ENCODE data around the gene SPRR3. TPM values are rescaled to one million over a fixed set of nuclear protein-coding genes. Genes with fewer than 3 reads are reported as not detected.

The SPRR3 gene
- total RNA-seq, 1 donor from 2014 or later: not detected

DNA sequence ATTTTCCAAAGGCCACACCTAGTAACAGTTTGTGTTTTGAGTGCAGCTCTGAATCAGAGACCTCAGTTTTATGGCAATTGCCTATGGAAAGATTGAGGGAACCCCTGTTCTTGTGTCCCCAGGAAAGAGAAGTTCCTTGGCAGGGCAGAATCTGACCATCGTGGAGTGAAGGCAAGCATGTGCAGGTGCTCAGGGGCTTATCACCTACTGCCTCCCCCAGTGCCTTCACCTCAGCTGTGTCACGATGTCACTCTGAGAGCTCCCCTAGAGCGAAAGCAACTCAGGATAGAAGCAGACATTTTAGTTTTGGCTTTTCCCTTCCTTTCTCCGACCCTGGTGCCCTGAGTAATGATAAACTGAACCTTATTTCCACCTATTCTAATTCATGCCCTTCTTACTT is 19.5 kb upstream of the SPRR3 start:
- Histone ChIP-seq H3K4me3 (no peak overlapping the region), H3K27me3 (peaks cover 8% of the 10 kb centered on the region), H3K36me3 (no peaks in the 10 kb centered on the region), H3K27ac (no peak overlapping the region), H3K4me1 (no peaks in the 10 kb centered on the region), H3K9me3 (no peaks in the 10 kb centered on the region)
- intact Hi-C loops (cut with DNase I): no loop called here
- ATAC-seq (no peak), DNase-seq (no peak)
- no peak for TF ChIP-seq CTCF (IDR thresholded peaks at IDR 0.05)

DNA sequence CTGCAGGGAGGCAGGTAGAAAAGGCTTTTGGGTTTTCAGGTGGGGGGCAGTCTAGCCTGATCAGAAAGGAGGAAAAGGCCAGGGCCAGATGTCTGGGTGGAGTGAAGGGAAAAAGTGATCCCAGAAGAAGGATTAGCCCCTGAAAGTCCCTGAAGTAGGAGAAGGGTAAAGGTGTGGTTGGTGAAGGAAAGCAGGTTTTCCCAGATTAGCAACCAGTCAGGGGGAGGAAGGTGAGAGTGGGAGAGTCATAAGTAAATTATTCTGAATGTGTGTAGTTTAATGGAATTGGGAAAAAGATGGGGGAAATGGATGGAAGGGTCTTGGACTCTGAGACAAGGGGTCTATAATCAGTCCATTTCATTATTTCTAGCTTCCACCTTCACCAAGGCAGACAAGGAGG is 18.3 kb upstream of the SPRR3 start:
- H3K9me3 ChIP-seq: no peaks in the 10 kb centered on the region
- no peak for DNase-seq
- no peak for ATAC-seq

DNA sequence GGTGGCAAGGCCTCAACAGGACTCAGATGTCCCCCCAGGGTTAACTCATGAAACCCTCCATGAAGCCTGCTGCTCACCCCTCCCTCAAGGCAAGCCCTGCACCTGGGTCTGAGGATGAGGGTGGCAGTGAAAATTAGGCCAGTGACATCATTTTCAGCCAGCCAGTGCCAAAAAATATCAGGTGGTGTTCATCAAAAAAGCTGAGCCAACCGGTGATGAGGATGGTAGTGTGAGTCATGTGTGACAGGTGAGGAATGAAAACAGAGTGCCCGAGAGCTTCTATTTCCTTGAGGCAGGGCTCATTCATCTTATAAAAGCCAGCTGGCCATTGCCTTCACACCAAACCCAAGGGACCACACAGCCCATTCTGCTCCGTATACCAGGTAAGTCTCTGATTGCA is 17.8 kb upstream of the SPRR3 start, which contains the start of gene SPRR1A:
SPRR1A (plus strand) TSS at position 339 of the 400 bp plus-strand sequence. CDS start 1,150 bp downstream, outside the sequence.
- no peak within 1 kb of the TSS for H3K27ac ChIP-seq
- no peak for TF ChIP-seq CTCF (IDR thresholded peaks at IDR 0.05)
- H3K27me3 ChIP-seq: peaks cover 8% of the 10 kb centered on the region
- no peaks in the 10 kb centered on the region for H3K36me3 ChIP-seq
- no peaks in the 10 kb centered on the region for H3K9me3 ChIP-seq
- H3K4me3 ChIP-seq: no peak within 1 kb of the TSS
- intact Hi-C loops (cut with DNase I): no loop called here
- no peak for ATAC-seq
- H3K4me1 ChIP-seq: no peaks in the 10 kb centered on the region
- no peak for DNase-seq

More for the DNA sequence above, 18.3 kb upstream of the SPRR3 start:
- no peaks in the 10 kb centered on the region for H3K4me1 ChIP-seq
- peaks cover 8% of the 10 kb centered on the region for H3K27me3 ChIP-seq
- TF ChIP-seq CTCF (IDR thresholded peaks at IDR 0.05): no peak
- intact Hi-C loops (cut with DNase I): no loop called here
- H3K36me3 ChIP-seq: no peaks in the 10 kb centered on the region
- H3K4me3 ChIP-seq: no peak overlapping the region
- H3K27ac ChIP-seq: no peak overlapping the region

DNA sequence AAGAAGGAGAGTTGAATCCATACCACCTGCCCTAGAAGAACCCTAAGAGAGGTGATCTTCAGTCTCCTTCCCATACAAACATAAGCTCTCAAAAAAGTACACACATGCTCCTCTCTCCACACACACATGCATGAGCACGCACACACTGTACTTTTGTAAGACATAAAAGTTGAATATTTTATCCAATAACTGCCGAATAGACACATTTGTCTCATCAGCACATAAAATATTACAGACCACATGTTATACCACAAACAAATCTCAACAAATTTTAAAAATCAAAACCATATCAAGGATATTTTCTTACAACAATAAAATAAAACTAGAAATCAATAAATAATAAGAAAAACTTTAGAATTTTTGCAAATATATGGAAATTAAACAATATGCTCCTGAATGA is 15.0 kb upstream of the SPRR3 start:
- H3K9me3 ChIP-seq: no peaks in the 10 kb centered on the region
- no peak overlapping the region for H3K27ac ChIP-seq
- no peak for TF ChIP-seq CTCF (IDR thresholded peaks at IDR 0.05)
- H3K27me3 ChIP-seq: peaks cover 6% of the 10 kb centered on the region
- ATAC-seq (no peak), DNase-seq (no peak)
- H3K4me3 ChIP-seq: no peak overlapping the region
- H3K4me1 ChIP-seq: no peaks in the 10 kb centered on the region
- intact Hi-C loops (cut with DNase I): no loop called here
- H3K36me3 ChIP-seq: no peaks in the 10 kb centered on the region

DNA sequence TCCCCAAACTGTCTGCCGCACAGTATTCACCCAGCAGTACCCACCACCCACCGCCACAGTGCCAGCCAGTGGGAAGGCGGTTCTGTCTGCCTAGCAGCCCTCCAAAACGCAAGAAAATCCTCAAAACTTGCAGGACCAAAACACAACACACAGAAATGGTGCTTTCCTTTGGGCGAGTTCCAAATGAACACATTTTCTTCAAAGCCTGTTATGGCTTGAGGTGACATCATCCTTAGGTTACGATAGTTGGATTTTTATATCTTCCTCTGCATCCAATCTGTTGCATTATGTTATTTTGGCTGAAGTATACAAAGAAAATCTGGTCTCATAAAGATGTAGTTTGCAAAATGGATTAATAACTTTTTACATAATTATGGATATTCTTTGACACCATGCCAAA is 8.4 kb upstream of the SPRR3 start:
- Histone ChIP-seq H3K4me3 (no peak overlapping the region), H3K27me3 (no peaks in the 10 kb centered on the region), H3K36me3 (no peaks in the 10 kb centered on the region), H3K9me3 (no peaks in the 10 kb centered on the region), H3K27ac (no peak overlapping the region), H3K4me1 (no peaks in the 10 kb centered on the region)
- ATAC-seq (no peak), DNase-seq (no peak)
- intact Hi-C loops (cut with DNase I): no loop called here
- no peak for TF ChIP-seq CTCF (IDR thresholded peaks at IDR 0.05)

DNA sequence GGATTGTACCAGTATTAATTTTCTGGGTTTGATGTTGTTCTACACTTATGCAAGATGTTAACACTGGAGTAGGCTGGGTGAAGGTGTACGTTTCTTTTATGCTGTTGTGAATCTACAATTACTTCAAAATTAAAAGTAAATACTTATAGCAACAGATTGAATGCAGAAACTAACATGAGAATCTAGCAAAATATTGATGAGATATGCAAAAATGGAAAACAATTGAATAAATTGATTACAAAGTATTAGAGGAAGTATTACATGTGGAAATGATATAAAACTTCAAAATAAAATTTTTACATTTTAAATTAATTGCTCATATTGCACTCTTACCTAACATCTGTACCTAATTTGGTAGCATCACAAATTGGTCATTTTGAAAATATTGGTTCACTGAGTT is 5.7 kb upstream of the SPRR3 start:
- Histone ChIP-seq H3K9me3 (no peaks in the 10 kb centered on the region), H3K27me3 (no peaks in the 10 kb centered on the region), H3K4me3 (no peak overlapping the region), H3K4me1 (no peaks in the 10 kb centered on the region), H3K36me3 (no peaks in the 10 kb centered on the region), H3K27ac (no peak overlapping the region)
- ATAC-seq (no peak), DNase-seq (no peak)
- intact Hi-C loops (cut with DNase I): no loop called here
- no peak for TF ChIP-seq CTCF (IDR thresholded peaks at IDR 0.05)

All from upper lobe of right lung (tissue), 1 donor.